Smooth muscle cell (in vitro differentiated cells): Measurements from ENCODE around the gene LOXL1. TPM values are rescaled to one million over a fixed set of nuclear protein-coding genes. Genes with fewer than 3 reads are reported as not detected.
"Not testable (repeated sequence)": the region's sequence is repeated elsewhere in the genome, so short reads cannot be mapped to it uniquely, and the experiment has no call there.

Source experiments
- DNase-seq: peaks from one replicate; lab custom pipeline; 2025; ENCODE audit not compliant: unreplicated experiment; lab: John Stamatoyannopoulos, UW
- H2AFZ ChIP-seq: fragments of 200-600 bp; sonication (generic); 2 replicates; pipeline ENCODE4 v1.6.0; 2016; ENCODE audit warnings: antibody characterized with exemption, low read depth, mild to moderate bottlenecking
- H3F3A ChIP-seq: fragments of 200-600 bp; sonication (generic); 2 replicates; pipeline ENCODE4 v1.6.0; 2017; ENCODE audit warnings: antibody characterized with exemption, low read depth
- H3K27ac ChIP-seq: fragments of 200-600 bp; sonication (generic); 2 replicates; pipeline ENCODE4 v1.5.1; 2016; ENCODE audit warnings: low read depth, mild to moderate bottlenecking
- H3K27me3 ChIP-seq: fragments of 200-600 bp; sonication (generic); 2 replicates; pipeline ENCODE4 v1.6.1; 2016; ENCODE audit warnings: low read depth, mild to moderate bottlenecking
- H3K36me3 ChIP-seq: fragments of 200-600 bp; sonication (generic); 2 replicates; pipeline ENCODE4 v1.5.1; 2016; ENCODE audit warnings: low read depth
- H3K4me1 ChIP-seq: fragments of 200-600 bp; sonication (generic); 2 replicates; pipeline ENCODE4 v1.5.1; 2016; ENCODE audit warnings: low read depth
- H3K4me2 ChIP-seq: fragments of 200-600 bp; sonication (generic); 2 replicates; pipeline ENCODE4 v1.6.0; 2016; ENCODE audit warnings: mild to moderate bottlenecking
- H3K4me3 ChIP-seq: fragments of 200-600 bp; sonication (generic); 2 replicates; pipeline ENCODE4 v1.5.1; 2016; ENCODE audit warnings: mild to moderate bottlenecking
- H3K79me2 ChIP-seq: fragments of 200-600 bp; sonication (generic); 2 replicates; pipeline ENCODE4 v1.6.0; 2016; ENCODE audit warnings: low read depth, mild to moderate bottlenecking
- H3K9ac ChIP-seq: fragments of 200-600 bp; sonication (generic); 2 replicates; pipeline ENCODE4 v1.6.0; 2016; ENCODE audit warnings: low read depth
- H3K9me3 ChIP-seq: fragments of 200-600 bp; sonication (generic); replicated peaks from 2 replicates; pipeline ENCODE4 v1.5.1; 2016; ENCODE audit warnings: low read depth
- H4K20me1 ChIP-seq: fragments of 200-600 bp; sonication (generic); 2 replicates; pipeline ENCODE4 v1.6.0; 2016; ENCODE audit warnings: low read depth
- WGBS: methylation state at CpG from one replicate; pipeline ENCODE4 v1.1.7; 2016; ENCODE audit warnings: low lambda C conversion rate; 5-methylcytosine and 5-hydroxymethylcytosine counted together
- polyA plus RNA-seq: library from polyadenylated mRNA; unstranded; fragments of >200 nt; fragmentation: Nextera tagmentation; extraction: Ambion mirVana; gene quantifications from 2 replicates; pipeline ENCODE4 v1.2.1, GENCODE V29; 2016
- total RNA-seq: library from RNA; depleted of rRNA; stranded (reverse); fragments of >200 nt; gene quantifications from 2 replicates; pipeline ENCODE4 v1.2.3, GENCODE V29; 2014
- TF ChIP-seq, protein P1 (sequence below): fragments of 200-600 bp; sonication (generic); IDR thresholded peaks from 2 replicates; pipeline ENCODE4 v1.5.1; 2017; ENCODE audit warnings: borderline replicate concordance, mild to moderate bottlenecking, antibody characterized with exemption; ENCODE audit not compliant: insufficient read depth, poor library complexity, severe bottlenecking

The LOXL1 gene
- total and polyA plus RNA-seq, 2 experiments from 2014 or later, result 252 to 899 TPM

DNA sequence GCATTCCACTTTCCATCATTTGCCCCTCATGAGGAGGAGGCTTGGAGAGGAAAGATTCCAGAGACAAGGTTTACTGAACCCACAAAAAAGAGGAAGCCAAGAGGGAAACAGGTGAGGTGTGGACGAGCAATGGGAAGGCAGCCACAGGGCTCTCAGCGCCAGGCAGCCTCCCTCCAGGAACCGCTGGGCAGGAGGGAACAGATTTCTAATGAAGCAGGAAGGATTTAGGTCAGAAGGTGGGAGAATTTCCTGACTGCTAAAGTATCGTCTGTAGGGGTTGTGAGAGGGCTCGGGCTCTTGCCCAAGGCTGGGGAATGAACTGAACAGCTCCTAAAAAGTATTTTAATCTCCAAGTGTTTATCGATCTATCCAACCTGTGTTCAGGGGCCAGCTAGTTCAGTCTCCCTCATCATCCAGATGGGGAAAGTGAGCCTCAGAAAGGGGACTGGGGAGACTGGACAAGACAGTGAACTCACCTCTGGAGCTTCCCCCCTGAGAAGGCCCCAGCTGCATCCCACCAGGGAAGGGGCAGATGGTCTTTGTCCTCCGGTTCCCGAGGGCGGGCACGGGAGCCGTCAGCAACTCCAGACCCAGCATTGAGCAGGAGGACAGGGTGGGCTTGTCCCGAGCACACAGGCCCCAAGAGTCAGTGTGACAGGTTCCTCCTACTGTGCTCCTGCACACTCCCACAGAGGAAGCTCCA lies 10.5 kb downstream of the LOXL1 start:
- Histone ChIP-seq H2AFZ (no peak overlapping the region), H3K4me1 (peaks cover 42% of the 10 kb centered on the region), H3K36me3 (no peaks in the 10 kb centered on the region), H3K79me2 (peaks cover 59% of the 10 kb centered on the region), H3F3A (peaks cover 26% of the 10 kb centered on the region), H3K27me3 (no peaks in the 10 kb centered on the region), H3K4me3 (no peak overlapping the region), H3K27ac (peak overlapping the region; percentile 3), H4K20me1 (peaks cover 31% of the 10 kb centered on the region), H3K9ac (no peak overlapping the region), H3K9me3 (no peaks in the 10 kb centered on the region), H3K4me2 (peak overlapping the region; percentile 41)
- DNase-seq, result no peak
- TF ChIP-seq, protein P1, sequence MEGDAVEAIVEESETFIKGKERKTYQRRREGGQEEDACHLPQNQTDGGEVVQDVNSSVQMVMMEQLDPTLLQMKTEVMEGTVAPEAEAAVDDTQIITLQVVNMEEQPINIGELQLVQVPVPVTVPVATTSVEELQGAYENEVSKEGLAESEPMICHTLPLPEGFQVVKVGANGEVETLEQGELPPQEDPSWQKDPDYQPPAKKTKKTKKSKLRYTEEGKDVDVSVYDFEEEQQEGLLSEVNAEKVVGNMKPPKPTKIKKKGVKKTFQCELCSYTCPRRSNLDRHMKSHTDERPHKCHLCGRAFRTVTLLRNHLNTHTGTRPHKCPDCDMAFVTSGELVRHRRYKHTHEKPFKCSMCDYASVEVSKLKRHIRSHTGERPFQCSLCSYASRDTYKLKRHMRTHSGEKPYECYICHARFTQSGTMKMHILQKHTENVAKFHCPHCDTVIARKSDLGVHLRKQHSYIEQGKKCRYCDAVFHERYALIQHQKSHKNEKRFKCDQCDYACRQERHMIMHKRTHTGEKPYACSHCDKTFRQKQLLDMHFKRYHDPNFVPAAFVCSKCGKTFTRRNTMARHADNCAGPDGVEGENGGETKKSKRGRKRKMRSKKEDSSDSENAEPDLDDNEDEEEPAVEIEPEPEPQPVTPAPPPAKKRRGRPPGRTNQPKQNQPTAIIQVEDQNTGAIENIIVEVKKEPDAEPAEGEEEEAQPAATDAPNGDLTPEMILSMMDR, result no peak
- 87% methylated on average over 12 of the region's 12 CpGs for WGBS

DNA sequence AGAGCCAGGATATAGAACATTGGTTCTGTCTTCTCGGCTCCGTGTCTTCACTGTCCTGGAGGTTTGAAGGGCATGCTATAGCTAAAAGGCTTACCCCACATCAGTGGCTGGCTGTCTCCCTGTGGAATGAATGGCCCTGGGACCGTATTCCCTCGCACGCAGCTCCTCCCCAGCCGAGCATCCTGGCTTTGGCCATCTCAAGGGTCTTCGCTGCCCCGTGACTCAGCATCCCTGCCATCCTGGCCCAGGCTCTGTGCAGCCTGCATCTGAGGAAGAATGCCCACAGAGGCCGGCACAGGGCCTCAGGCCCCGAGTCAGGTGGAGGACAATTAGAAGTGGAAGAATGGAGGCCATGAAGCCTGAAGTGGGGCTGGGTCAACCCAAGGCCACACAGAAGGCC lies 11.0 kb downstream of the LOXL1 start:
- DNase-seq, result no peak
- peak overlapping the region; percentile 3 for H3K27ac ChIP-seq
- H3K79me2 ChIP-seq, result peaks cover 53% of the 10 kb centered on the region
- peaks cover 42% of the 10 kb centered on the region for H3K4me1 ChIP-seq
- WGBS, result 87% methylated on average over 10 of the region's 10 CpGs
- H2AFZ ChIP-seq, result no peak overlapping the region
- no peak overlapping the region for H3K9ac ChIP-seq
- peaks cover 30% of the 10 kb centered on the region for H3F3A ChIP-seq
- TF ChIP-seq, protein P1, result no peak
- H3K4me2 ChIP-seq, result no peak overlapping the region
- H4K20me1 ChIP-seq, result peaks cover 27% of the 10 kb centered on the region
- H3K36me3 ChIP-seq, result no peaks in the 10 kb centered on the region
- H3K4me3 ChIP-seq, result no peak overlapping the region
- no peaks in the 10 kb centered on the region for H3K27me3 ChIP-seq
- H3K9me3 ChIP-seq, result no peaks in the 10 kb centered on the region

DNA sequence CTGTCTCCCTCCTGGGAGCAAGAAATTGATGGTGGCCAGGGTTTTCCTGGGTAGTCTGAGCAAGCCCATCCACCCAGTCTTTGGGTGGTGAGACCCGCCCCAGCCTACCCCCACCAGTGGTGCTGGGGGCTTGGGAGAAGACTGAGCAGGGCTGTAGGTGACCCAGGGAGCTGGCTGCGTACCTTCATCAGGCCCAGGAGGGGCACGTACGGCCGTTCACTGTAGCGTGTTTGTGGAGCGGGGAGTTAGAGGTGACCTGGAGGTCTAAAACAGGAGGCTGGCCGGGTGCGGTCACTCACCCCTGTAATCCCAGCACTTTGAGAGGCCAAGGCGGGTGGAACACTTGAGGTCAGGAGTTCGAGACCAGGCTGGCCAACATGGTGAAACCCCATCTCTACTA lies 11.5 kb downstream of the LOXL1 start:
- no peak for DNase-seq
- H3K4me1 ChIP-seq, result peaks cover 42% of the 10 kb centered on the region
- H3K27me3 ChIP-seq, result no peaks in the 10 kb centered on the region
- no peak overlapping the region for H3K27ac ChIP-seq
- TF ChIP-seq, protein P1, result no peak
- no peak overlapping the region for H3K4me3 ChIP-seq
- peaks cover 23% of the 10 kb centered on the region for H4K20me1 ChIP-seq
- WGBS, result 96% methylated on average over 11 of the region's 11 CpGs
- H2AFZ ChIP-seq, result no peak overlapping the region
- no peaks in the 10 kb centered on the region for H3K36me3 ChIP-seq
- H3K4me2 ChIP-seq, result no peak overlapping the region
- no peak overlapping the region for H3K9ac ChIP-seq
- H3F3A ChIP-seq, result peaks cover 34% of the 10 kb centered on the region
- no peaks in the 10 kb centered on the region for H3K9me3 ChIP-seq
- peaks cover 49% of the 10 kb centered on the region for H3K79me2 ChIP-seq

DNA sequence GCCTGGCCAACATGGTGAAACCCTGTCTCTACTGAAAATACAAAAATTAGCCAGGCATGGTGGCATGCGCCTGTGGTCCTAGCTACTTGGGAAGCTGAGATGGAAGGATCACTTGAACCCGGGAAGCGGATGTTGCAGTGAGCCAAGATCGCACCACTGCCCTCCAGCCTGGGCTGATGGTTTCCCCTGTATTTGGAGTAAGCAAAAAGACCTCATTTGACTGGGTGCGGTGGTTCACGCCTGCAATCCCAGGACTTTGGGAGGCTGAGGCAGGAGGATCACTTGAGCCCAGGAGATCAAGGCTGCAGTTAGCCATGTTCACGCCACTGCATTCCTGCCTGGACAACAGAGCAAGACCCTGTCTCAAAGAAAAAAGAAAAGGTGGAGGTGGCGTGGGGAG lies 12.3 kb downstream of the LOXL1 start:
- Histone ChIP-seq H4K20me1 (peaks cover 16% of the 10 kb centered on the region), H3K27ac (peak overlapping the region; percentile 96), H3F3A (peaks cover 42% of the 10 kb centered on the region), H3K79me2 (peaks cover 41% of the 10 kb centered on the region), H3K4me1 (peaks cover 45% of the 10 kb centered on the region)
- not testable (repeated sequence) for H2AFZ ChIP-seq, DNase-seq, H3K4me3 ChIP-seq, H3K27me3 ChIP-seq, H3K9me3 ChIP-seq, H3K4me2 ChIP-seq, H3K36me3 ChIP-seq, H3K9ac ChIP-seq
- WGBS, result 98% methylated on average over 8 of the region's 8 CpGs
